ENCODE results near the gene GOLPH3L.

GOLPH3L gene

DNA sequence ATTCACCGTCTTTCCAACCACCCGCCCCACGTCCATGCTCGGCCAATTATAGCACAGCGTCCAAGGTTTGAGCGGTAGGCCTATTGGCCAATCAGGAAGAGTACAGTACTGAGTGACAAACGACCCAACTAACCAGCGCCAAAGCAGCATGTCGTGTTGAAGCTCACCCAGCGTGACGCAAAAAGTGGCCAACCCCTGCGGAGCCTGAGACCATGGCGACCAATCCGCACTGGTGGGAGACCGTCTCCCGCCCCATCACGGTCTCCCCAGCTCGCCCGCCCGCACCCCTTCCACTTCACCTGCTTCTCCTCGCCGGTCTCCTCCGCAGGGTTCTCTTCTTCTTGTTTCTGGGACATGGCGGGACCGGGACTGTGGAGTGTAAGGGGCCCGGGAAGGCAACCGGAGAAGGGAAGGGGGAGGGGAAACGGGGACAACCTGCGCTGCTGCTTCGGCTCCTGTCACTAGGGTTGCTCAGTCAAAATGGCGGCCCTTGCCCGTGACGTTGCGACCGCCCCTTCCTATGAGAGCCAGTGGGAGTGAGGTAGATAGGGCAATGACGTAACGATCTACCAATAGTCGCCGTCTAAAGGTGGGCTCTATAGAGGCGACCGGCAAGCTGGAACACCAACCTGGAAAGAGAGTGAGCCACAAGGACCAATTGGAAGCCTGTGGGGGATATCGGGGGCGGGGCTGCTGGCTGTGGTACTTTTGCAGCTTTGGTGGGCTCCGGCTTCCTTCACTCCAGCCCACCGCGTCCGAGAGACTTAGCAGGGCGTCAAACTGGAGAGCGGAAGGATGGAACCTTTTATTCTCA, 67.6 kb downstream of the GOLPH3L start, which contains the start of gene ENSA:
ENSA (minus strand) TSS at position 498 of the 814 bp plus-strand sequence; CDS start at position 356, 142 bp downstream.
- H3K27ac ChIP-seq (replicated peaks; ENCODE audit: low read length): peak within 1 kb of the TSS; percentile 91
- peak within 1 kb of the TSS; percentile 79 for H3K9ac ChIP-seq (ENCODE audit: low read depth, low read length, poor library complexity)
- WGBS, 2 donors (ENCODE audit: extremely low coverage in 2 of 2, insufficient read length in 2 of 2, insufficient replicate concordance in 1 of 2): 100% methylated on average over 1 of the region's 49 CpGs; no CpG with 5 or more reads in 1 of the 2 donors

DNA sequence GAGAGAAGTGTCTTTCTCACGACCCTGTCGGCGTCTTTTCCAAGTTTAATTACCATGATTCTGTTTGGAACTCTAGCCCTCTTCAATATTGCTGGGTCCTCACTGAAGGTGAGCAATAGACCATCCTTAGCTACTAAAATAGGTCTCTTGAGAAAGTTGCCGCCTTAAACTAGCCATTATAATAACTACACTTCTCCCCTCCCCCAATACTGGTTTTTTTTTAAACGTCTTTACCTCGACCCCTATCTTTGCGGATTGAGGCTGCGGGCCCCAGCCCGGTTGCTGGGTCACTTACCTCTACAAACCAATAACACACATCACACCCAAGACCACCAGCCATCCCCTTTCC, 68.2 kb downstream of the GOLPH3L start:
- Histone ChIP-seq H3K27me3 (ENCODE audit: control insufficient read depth in 3 of 3, insufficient read depth in 3 of 3, low read depth in 1 of 3, low read length in 3 of 3) (no peaks in the 10 kb centered on the region), H3K9me3 (replicated peaks in 1 of 2; ENCODE audit: control insufficient read depth in 2 of 2, insufficient read depth in 1 of 2, low read depth in 1 of 2, low read length in 2 of 2) (no peaks in the 10 kb centered on the region), H3K27ac (replicated peaks; ENCODE audit: low read length) (no peak overlapping the region), H3K18ac (ENCODE audit: low read length) (no peak overlapping the region), H2BK5ac (ENCODE audit: low read length) (no peak overlapping the region), H2AFZ (ENCODE audit: low read length) (peak overlapping the region; percentile 14), H3K79me1 (ENCODE audit: low read depth, low read length) (peaks cover 2% of the 10 kb centered on the region), H2BK12ac (ENCODE audit: low read length) (no peak overlapping the region), H4K91ac (ENCODE audit: low read depth, low read length, poor library complexity) (no peak overlapping the region), H4K8ac (ENCODE audit: low read depth, low read length) (no peak overlapping the region), H3K14ac (ENCODE audit: low read length) (no peak overlapping the region), H3K36me3 (replicated peaks in 1 of 2; ENCODE audit: control insufficient read depth in 2 of 2, insufficient read depth in 2 of 2, low read length in 2 of 2) (peaks cover 22 to 42% of the 10 kb centered on the region in 2 donors), H3K23ac (ENCODE audit: low read depth, low read length, poor library complexity) (no peak overlapping the region), H2BK15ac (ENCODE audit: low read length) (no peak overlapping the region), H3K4me3 (ENCODE audit: low read length in 2 of 2) (peak overlapping the region; percentile 67 to 92), H3K9ac (ENCODE audit: low read depth, low read length, poor library complexity) (no peak overlapping the region), H3K4me1 (ENCODE audit: control insufficient read depth in 2 of 2, insufficient read depth in 1 of 2, low read depth in 1 of 2, low read length in 2 of 2) (peaks cover 5 to 6% of the 10 kb centered on the region in 2 donors), H3K4ac (ENCODE audit: low read length) (no peak overlapping the region), H3K4me2 (ENCODE audit: insufficient read depth, low read length, poor library complexity, severe bottlenecking) (peak overlapping the region; percentile 67), H2AK5ac (ENCODE audit: low read depth, low read length) (no peak overlapping the region), H2BK120ac (ENCODE audit: low read depth, low read length) (no peak overlapping the region)
- WGBS, 2 donors (ENCODE audit: extremely low coverage in 2 of 2, insufficient read length in 2 of 2, insufficient replicate concordance in 1 of 2): no CpG with 5 or more reads among the region's 9 CpGs
- DNase-seq (ENCODE audit: low spot score): no peak

More for the DNA sequence above, 67.6 kb downstream of the GOLPH3L start, which contains the start of gene ENSA:
- Histone ChIP-seq H3K4ac (ENCODE audit: low read length) (no peak within 1 kb of the TSS), H3K18ac (ENCODE audit: low read length) (peak within 1 kb of the TSS; percentile 98), H2BK120ac (ENCODE audit: low read depth, low read length) (no peak within 1 kb of the TSS), H2BK15ac (ENCODE audit: low read length) (no peak within 1 kb of the TSS), H3K79me1 (ENCODE audit: low read depth, low read length) (peaks cover 2% of the 10 kb centered on the region), H3K9me3 (replicated peaks in 1 of 2; ENCODE audit: control insufficient read depth in 2 of 2, insufficient read depth in 1 of 2, low read depth in 1 of 2, low read length in 2 of 2) (no peaks in the 10 kb centered on the region), H3K14ac (ENCODE audit: low read length) (peak within 1 kb of the TSS; percentile 21), H4K91ac (ENCODE audit: low read depth, low read length, poor library complexity) (no peak within 1 kb of the TSS), H2BK5ac (ENCODE audit: low read length) (peak within 1 kb of the TSS; percentile 92), H2AFZ (ENCODE audit: low read length) (peak within 1 kb of the TSS; percentile 87), H2BK12ac (ENCODE audit: low read length) (no peak within 1 kb of the TSS), H2AK5ac (ENCODE audit: low read depth, low read length) (no peak within 1 kb of the TSS), H3K4me2 (ENCODE audit: insufficient read depth, low read length, poor library complexity, severe bottlenecking) (peak within 1 kb of the TSS; percentile 67), H4K8ac (ENCODE audit: low read depth, low read length) (no peak within 1 kb of the TSS), H3K4me1 (ENCODE audit: control insufficient read depth in 2 of 2, insufficient read depth in 1 of 2, low read depth in 1 of 2, low read length in 2 of 2) (peaks cover 5 to 6% of the 10 kb centered on the region in 2 donors), H3K36me3 (replicated peaks in 1 of 2; ENCODE audit: control insufficient read depth in 2 of 2, insufficient read depth in 2 of 2, low read length in 2 of 2) (peaks cover 19 to 36% of the 10 kb centered on the region in 2 donors), H3K27me3 (ENCODE audit: control insufficient read depth in 3 of 3, insufficient read depth in 3 of 3, low read depth in 1 of 3, low read length in 3 of 3) (no peaks in the 10 kb centered on the region), H3K4me3 (ENCODE audit: low read length in 2 of 2) (peak within 1 kb of the TSS; percentile 67 to 92), H3K23ac (ENCODE audit: low read depth, low read length, poor library complexity) (peak within 1 kb of the TSS; percentile 96)
- DNase-seq (ENCODE audit: low spot score): peak; percentile 99

DNA sequence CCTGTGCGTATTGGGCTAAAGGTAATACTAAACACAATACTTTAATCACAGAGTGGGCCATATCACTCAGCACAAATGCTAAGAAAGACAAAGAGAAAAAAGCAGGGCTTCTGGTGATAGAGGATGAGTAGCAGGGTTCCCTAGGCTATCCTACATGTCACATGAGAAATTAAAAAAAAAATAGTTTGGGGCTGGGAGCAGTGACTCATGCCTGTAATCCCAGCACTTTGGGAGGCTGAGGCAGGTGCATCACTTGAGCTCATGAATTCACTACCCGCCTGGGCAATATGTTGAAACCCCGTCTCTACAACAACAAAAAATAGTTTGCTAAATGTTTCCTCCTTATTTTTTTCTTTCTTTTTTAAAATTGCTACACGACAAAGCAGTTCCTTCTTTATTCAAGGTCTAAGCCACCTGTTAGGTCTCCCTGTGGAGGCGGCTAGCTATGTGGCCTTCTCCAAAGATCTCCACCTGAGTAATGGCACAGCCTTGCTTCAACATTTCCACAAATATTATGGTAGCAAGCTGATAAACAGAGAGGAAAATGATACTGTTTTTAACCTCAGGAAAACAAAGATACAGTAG, 69.0 kb downstream of the GOLPH3L start:
- H2BK15ac ChIP-seq (ENCODE audit: low read length): no peak overlapping the region
- H2BK12ac ChIP-seq (ENCODE audit: low read length): no peak overlapping the region
- peak overlapping the region in 1 of 2 donors; percentile 67 for H3K4me3 ChIP-seq (ENCODE audit: low read length in 2 of 2)
- WGBS, 2 donors (ENCODE audit: extremely low coverage in 2 of 2, insufficient read length in 2 of 2, insufficient replicate concordance in 1 of 2): no CpG with 5 or more reads among the region's 5 CpGs
- no peak overlapping the region for H3K9ac ChIP-seq (ENCODE audit: low read depth, low read length, poor library complexity)
- DNase-seq (ENCODE audit: low spot score): no peak
- no peaks in the 10 kb centered on the region for H3K9me3 ChIP-seq (replicated peaks in 1 of 2; ENCODE audit: control insufficient read depth in 2 of 2, insufficient read depth in 1 of 2, low read depth in 1 of 2, low read length in 2 of 2)
- no peak overlapping the region for H3K4ac ChIP-seq (ENCODE audit: low read length)
- H3K36me3 ChIP-seq (replicated peaks in 1 of 2; ENCODE audit: control insufficient read depth in 2 of 2, insufficient read depth in 2 of 2, low read length in 2 of 2): peaks cover 25 to 50% of the 10 kb centered on the region in 2 donors
- H3K4me1 ChIP-seq (ENCODE audit: control insufficient read depth in 2 of 2, insufficient read depth in 1 of 2, low read depth in 1 of 2, low read length in 2 of 2): peaks cover 5 to 6% of the 10 kb centered on the region in 2 donors
- no peak overlapping the region for H4K91ac ChIP-seq (ENCODE audit: low read depth, low read length, poor library complexity)
- no peaks in the 10 kb centered on the region for H3K27me3 ChIP-seq (ENCODE audit: control insufficient read depth in 3 of 3, insufficient read depth in 3 of 3, low read depth in 1 of 3, low read length in 3 of 3)
- no peak overlapping the region for H3K27ac ChIP-seq (replicated peaks; ENCODE audit: low read length)
- H3K4me2 ChIP-seq (ENCODE audit: insufficient read depth, low read length, poor library complexity, severe bottlenecking): no peak overlapping the region
- no peak overlapping the region for H3K14ac ChIP-seq (ENCODE audit: low read length)
- H2BK120ac ChIP-seq (ENCODE audit: low read depth, low read length): no peak overlapping the region
- H4K8ac ChIP-seq (ENCODE audit: low read depth, low read length): no peak overlapping the region
- peaks cover 2% of the 10 kb centered on the region for H3K79me1 ChIP-seq (ENCODE audit: low read depth, low read length)
- H2AFZ ChIP-seq (ENCODE audit: low read length): no peak overlapping the region
- H3K18ac ChIP-seq (ENCODE audit: low read length): no peak overlapping the region
- no peak overlapping the region for H2BK5ac ChIP-seq (ENCODE audit: low read length)
- no peak overlapping the region for H3K23ac ChIP-seq (ENCODE audit: low read depth, low read length, poor library complexity)
- H2AK5ac ChIP-seq (ENCODE audit: low read depth, low read length): no peak overlapping the region

DNA sequence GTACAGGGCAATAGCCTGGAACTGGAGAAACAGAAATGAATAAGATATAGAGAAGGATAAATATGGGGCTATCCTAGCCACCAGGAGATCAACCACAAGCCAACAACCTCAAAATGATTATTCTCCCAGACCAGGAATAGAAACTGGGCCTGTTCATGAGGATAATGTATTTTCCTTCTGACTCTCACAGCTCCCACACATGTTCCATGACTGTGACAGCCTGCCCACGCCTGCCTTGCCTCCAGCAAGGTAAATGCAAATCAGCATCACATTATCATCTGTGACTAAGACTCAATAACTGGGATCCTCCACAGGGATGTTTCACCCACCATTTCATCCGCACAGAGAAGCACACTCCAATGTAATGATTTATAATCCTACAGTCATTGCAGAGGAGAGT, 70.8 kb downstream of the GOLPH3L start:
- Histone ChIP-seq H2AK5ac (ENCODE audit: low read depth, low read length) (no peak overlapping the region), H3K4me2 (ENCODE audit: insufficient read depth, low read length, poor library complexity, severe bottlenecking) (no peak overlapping the region), H2BK5ac (ENCODE audit: low read length) (no peak overlapping the region), H3K9ac (ENCODE audit: low read depth, low read length, poor library complexity) (no peak overlapping the region), H4K91ac (ENCODE audit: low read depth, low read length, poor library complexity) (no peak overlapping the region), H3K4me3 (ENCODE audit: low read length in 2 of 2) (no peak overlapping the region), H3K14ac (ENCODE audit: low read length) (no peak overlapping the region), H2BK15ac (ENCODE audit: low read length) (no peak overlapping the region), H3K27ac (replicated peaks; ENCODE audit: low read length) (no peak overlapping the region), H3K79me1 (ENCODE audit: low read depth, low read length) (peaks cover 2% of the 10 kb centered on the region), H3K36me3 (replicated peaks in 1 of 2; ENCODE audit: control insufficient read depth in 2 of 2, insufficient read depth in 2 of 2, low read length in 2 of 2) (peaks cover 28 to 67% of the 10 kb centered on the region in 2 donors), H3K18ac (ENCODE audit: low read length) (no peak overlapping the region), H3K4me1 (ENCODE audit: control insufficient read depth in 2 of 2, insufficient read depth in 1 of 2, low read depth in 1 of 2, low read length in 2 of 2) (peaks cover 5 to 6% of the 10 kb centered on the region in 2 donors), H2AFZ (ENCODE audit: low read length) (no peak overlapping the region), H3K9me3 (replicated peaks in 1 of 2; ENCODE audit: control insufficient read depth in 2 of 2, insufficient read depth in 1 of 2, low read depth in 1 of 2, low read length in 2 of 2) (no peaks in the 10 kb centered on the region), H2BK12ac (ENCODE audit: low read length) (no peak overlapping the region), H3K4ac (ENCODE audit: low read length) (no peak overlapping the region), H4K8ac (ENCODE audit: low read depth, low read length) (no peak overlapping the region), H3K27me3 (ENCODE audit: control insufficient read depth in 3 of 3, insufficient read depth in 3 of 3, low read depth in 1 of 3, low read length in 3 of 3) (no peaks in the 10 kb centered on the region), H3K23ac (ENCODE audit: low read depth, low read length, poor library complexity) (no peak overlapping the region), H2BK120ac (ENCODE audit: low read depth, low read length) (no peak overlapping the region)
- no peak for DNase-seq (ENCODE audit: low spot score)
- no CpG with 5 or more reads among the region's 2 CpGs for WGBS, 2 donors (ENCODE audit: extremely low coverage in 2 of 2, insufficient read length in 2 of 2, insufficient replicate concordance in 1 of 2)

Data from neuronal stem cell (in vitro differentiated cells).